PFSK-1 (cell line): ENCODE results near the gene ADAMTS17.

ENCODE experiments used
- FOXP2 ChIP-seq: optimal IDR thresholded peaks from 2 replicates; pipeline ENCODE3; 2011; ENCODE audit warnings: borderline replicate concordance, control low read depth, inconsistent platforms; ENCODE audit not compliant: insufficient read depth; ENCODE audit errors: extremely low read length, extremely low read depth
- POLR2AphosphoS5 ChIP-seq: IDR thresholded peaks from 2 replicates; pipeline ENCODE4 v1.6.1; 2012; ENCODE audit warnings: low read depth, mild to moderate bottlenecking, control low read depth, low read length, moderate library complexity
- REST ChIP-seq, 2 experiments: IDR thresholded peaks; 2 replicates each; pipeline versions ENCODE4 v1.6.1 to v1.8.0; 2011 to 2012; ENCODE audit warnings: low read depth in 2 of 2, low read length in 2 of 2, control low read depth in 1 of 2, inconsistent platforms in 1 of 2, mild to moderate bottlenecking in 1 of 2, moderate library complexity in 1 of 2; ENCODE audit not compliant: insufficient read depth in 1 of 2
- SIN3A ChIP-seq: IDR thresholded peaks from 2 replicates; pipeline ENCODE4 v1.6.1; 2012; ENCODE audit warnings: mild to moderate bottlenecking, low read length, moderate library complexity, borderline replicate concordance; ENCODE audit not compliant: insufficient read depth
- TAF1 ChIP-seq: IDR thresholded peaks from 2 replicates; pipeline ENCODE4 v1.6.1; 2012; ENCODE audit warnings: low read length, control low read depth, borderline replicate concordance; ENCODE audit not compliant: insufficient read depth

The ADAMTS17 gene

GRCh38 chr15:100129677-100130076 is 212.1 kb downstream of the ADAMTS17 start:
- TF ChIP-seq SIN3A (no peak), TAF1 (no peak), REST (IDR thresholded peaks at IDR 0.05; ENCODE audit: insufficient read depth in 1 of 2, low read depth in 2 of 2, low read length in 2 of 2) (no peak), POLR2AphosphoS5 (no peak), FOXP2 (no peak)

- no peak for TF ChIP-seq FOXP2
- no peak for TF ChIP-seq REST (IDR thresholded peaks at IDR 0.05; ENCODE audit: insufficient read depth in 1 of 2, low read depth in 2 of 2, low read length in 2 of 2)
Observed at GRCh38 chr15:100125401-100126191, 216.2 kb downstream of the ADAMTS17 start.

DNA sequence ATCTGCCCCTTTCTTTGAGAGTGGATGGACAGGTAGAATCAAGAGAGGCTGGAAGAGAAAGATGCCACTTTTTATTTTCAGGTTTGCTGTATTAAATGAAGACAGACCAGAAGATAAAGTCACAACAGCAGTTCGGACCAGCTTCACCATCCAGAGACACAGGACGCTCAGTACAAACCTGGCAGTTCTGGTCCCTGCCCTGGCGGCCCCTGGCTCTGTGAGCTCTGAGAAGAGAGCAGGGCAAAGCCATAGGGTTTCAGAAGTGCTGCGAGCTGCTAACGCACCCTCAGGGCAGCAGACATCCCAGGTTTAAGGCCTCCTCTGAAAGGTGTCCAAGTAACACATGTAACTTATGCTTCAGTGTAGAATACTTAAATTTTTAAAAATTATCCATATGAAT is 216.8 kb downstream of the ADAMTS17 start:
- TF ChIP-seq REST (IDR thresholded peaks at IDR 0.05; ENCODE audit: insufficient read depth in 1 of 2, low read depth in 2 of 2, low read length in 2 of 2) = no peak
- TF ChIP-seq FOXP2 = no peak
- TF ChIP-seq POLR2AphosphoS5 = no peak
- TF ChIP-seq SIN3A = no peak
- no peak for TF ChIP-seq TAF1

GRCh38 chr15:100124361-100124760 is 217.4 kb downstream of the ADAMTS17 start:
- no peak for TF ChIP-seq REST (IDR thresholded peaks at IDR 0.05; ENCODE audit: insufficient read depth in 1 of 2, low read depth in 2 of 2, low read length in 2 of 2)
- no peak for TF ChIP-seq FOXP2
- no peak for TF ChIP-seq SIN3A
- TF ChIP-seq TAF1 = no peak
- no peak for TF ChIP-seq POLR2AphosphoS5

DNA sequence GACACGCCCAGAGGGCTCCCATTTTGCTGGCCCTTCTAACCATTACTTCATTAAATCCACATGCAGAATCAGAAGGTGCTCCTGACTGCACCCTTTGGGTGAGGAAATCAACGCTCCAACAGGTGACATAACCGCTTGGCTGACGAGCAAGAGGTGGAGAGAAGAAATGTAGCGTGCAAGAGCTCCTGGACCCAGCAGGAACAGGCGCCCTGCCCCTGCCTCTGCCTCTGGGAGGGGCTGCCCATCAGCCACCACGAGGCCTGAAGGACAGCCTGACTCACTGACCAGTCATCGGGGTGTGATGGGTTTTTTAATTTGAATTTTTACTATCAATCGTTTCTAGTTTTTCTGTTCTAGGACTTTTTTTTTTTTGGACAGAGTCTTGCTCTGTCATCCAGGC is 218.2 kb downstream of the ADAMTS17 start:
- TF ChIP-seq FOXP2 = no peak
- no peak for TF ChIP-seq SIN3A
- TF ChIP-seq TAF1 = no peak
- TF ChIP-seq REST (IDR thresholded peaks at IDR 0.05; ENCODE audit: insufficient read depth in 1 of 2, low read depth in 2 of 2, low read length in 2 of 2) = no peak
- no peak for TF ChIP-seq POLR2AphosphoS5
